ENCODE results near the gene RNF138.

RNF138 gene

GRCh38 chr18:32095900-32096229 is 4.2 kb downstream of the RNF138 start:
- Histone ChIP-seq H3K9me3 (ENCODE audit: control insufficient read depth, insufficient read depth, low read length) (no peaks in the 10 kb centered on the region), H3K79me2 (ENCODE audit: control insufficient read depth, low read length) (peaks cover 84% of the 10 kb centered on the region), H3K4me2 (ENCODE audit: low read length) (no peak overlapping the region), H3K27me3 (ENCODE audit: control insufficient read depth, low read length) (no peaks in the 10 kb centered on the region), H3K36me3 (ENCODE audit: control insufficient read depth, low read length) (peaks cover 62% of the 10 kb centered on the region), H4K20me1 (ENCODE audit: control insufficient read depth, insufficient read depth, low read depth, low read length) (peaks cover 34% of the 10 kb centered on the region), H3K4me1 (ENCODE audit: control insufficient read depth, low read length) (peaks cover 24% of the 10 kb centered on the region), H3K9me2 (replicated peaks; ENCODE audit: control insufficient read depth, low read length) (no peaks in the 10 kb centered on the region), H3K4me3 (ENCODE audit: low read length) (no peak overlapping the region), H3F3A (ENCODE audit: control insufficient read depth, insufficient read depth) (no peaks in the 10 kb centered on the region), H3K27ac (ENCODE audit: low read depth, low read length) (no peak overlapping the region)
- TF ChIP-seq CTCF (IDR thresholded peaks at IDR 0.05; ENCODE audit: low read depth, low read length, poor library complexity, severe bottlenecking) (no peak), EZH2phosphoT487 (IDR thresholded peaks at IDR 0.05; ENCODE audit: borderline replicate concordance, low read length) (no peak)

- H3K36me3 ChIP-seq (ENCODE audit: control insufficient read depth, low read length) = peaks cover 68% of the 10 kb centered on the region
- TF ChIP-seq CTCF (IDR thresholded peaks at IDR 0.05; ENCODE audit: low read depth, low read length, poor library complexity, severe bottlenecking) = no peak
- TF ChIP-seq EZH2phosphoT487 (IDR thresholded peaks at IDR 0.05; ENCODE audit: borderline replicate concordance, low read length) = no peak
- no peak overlapping the region for H3K4me3 ChIP-seq (ENCODE audit: low read length)
- H3K4me1 ChIP-seq (ENCODE audit: control insufficient read depth, low read length) = peaks cover 21% of the 10 kb centered on the region
- H4K20me1 ChIP-seq (ENCODE audit: control insufficient read depth, insufficient read depth, low read depth, low read length) = peaks cover 38% of the 10 kb centered on the region
- H3K79me2 ChIP-seq (ENCODE audit: control insufficient read depth, low read length) = peaks cover 95% of the 10 kb centered on the region
- no peaks in the 10 kb centered on the region for H3K27me3 ChIP-seq (ENCODE audit: control insufficient read depth, low read length)
- no peak overlapping the region for H3K27ac ChIP-seq (ENCODE audit: low read depth, low read length)
- no peaks in the 10 kb centered on the region for H3F3A ChIP-seq (ENCODE audit: control insufficient read depth, insufficient read depth)
- no peaks in the 10 kb centered on the region for H3K9me2 ChIP-seq (replicated peaks; ENCODE audit: control insufficient read depth, low read length)
- no peak overlapping the region for H3K4me2 ChIP-seq (ENCODE audit: low read length)
- no peaks in the 10 kb centered on the region for H3K9me3 ChIP-seq (ENCODE audit: control insufficient read depth, insufficient read depth, low read length)
Observed at GRCh38 chr18:32096946-32097345, 5.3 kb downstream of the RNF138 start.

GRCh38 chr18:32104516-32104915 is 12.8 kb downstream of the RNF138 start:
- Histone ChIP-seq H4K20me1 (ENCODE audit: control insufficient read depth, insufficient read depth, low read depth, low read length) (peaks cover 34% of the 10 kb centered on the region), H3F3A (ENCODE audit: control insufficient read depth, insufficient read depth) (peaks cover 8% of the 10 kb centered on the region; the same call in 1 of the 2 replicates), H3K79me2 (ENCODE audit: control insufficient read depth, low read length) (peaks cover 100% of the 10 kb centered on the region), H3K4me3 (ENCODE audit: low read length) (no peak overlapping the region), H3K4me1 (ENCODE audit: control insufficient read depth, low read length) (no peaks in the 10 kb centered on the region), H3K27me3 (ENCODE audit: control insufficient read depth, low read length) (no peaks in the 10 kb centered on the region), H3K36me3 (ENCODE audit: control insufficient read depth, low read length) (peaks cover 52% of the 10 kb centered on the region), H3K9me2 (replicated peaks; ENCODE audit: control insufficient read depth, low read length) (no peaks in the 10 kb centered on the region), H3K4me2 (ENCODE audit: low read length) (no peak overlapping the region), H3K27ac (ENCODE audit: low read depth, low read length) (no peak overlapping the region), H3K9me3 (ENCODE audit: control insufficient read depth, insufficient read depth, low read length) (no peaks in the 10 kb centered on the region)
- no peak for TF ChIP-seq EZH2phosphoT487 (IDR thresholded peaks at IDR 0.05; ENCODE audit: borderline replicate concordance, low read length)
- no peak for TF ChIP-seq CTCF (IDR thresholded peaks at IDR 0.05; ENCODE audit: low read depth, low read length, poor library complexity, severe bottlenecking)

- H3K27ac ChIP-seq (ENCODE audit: low read depth, low read length) = no peak overlapping the region
- H3F3A ChIP-seq (ENCODE audit: control insufficient read depth, insufficient read depth) = peaks cover 5% of the 10 kb centered on the region
- H3K4me2 ChIP-seq (ENCODE audit: low read length) = no peak overlapping the region
- TF ChIP-seq EZH2phosphoT487 (IDR thresholded peaks at IDR 0.05; ENCODE audit: borderline replicate concordance, low read length) (no peak), CTCF (IDR thresholded peaks at IDR 0.05; ENCODE audit: low read depth, low read length, poor library complexity, severe bottlenecking) (no peak)
- H3K9me3 ChIP-seq (ENCODE audit: control insufficient read depth, insufficient read depth, low read length) = no peaks in the 10 kb centered on the region
- H3K9me2 ChIP-seq (replicated peaks; ENCODE audit: control insufficient read depth, low read length) = no peaks in the 10 kb centered on the region
- H3K79me2 ChIP-seq (ENCODE audit: control insufficient read depth, low read length) = peaks cover 100% of the 10 kb centered on the region
- H3K27me3 ChIP-seq (ENCODE audit: control insufficient read depth, low read length) = no peaks in the 10 kb centered on the region
- H3K4me1 ChIP-seq (ENCODE audit: control insufficient read depth, low read length) = no peaks in the 10 kb centered on the region
- no peak overlapping the region for H3K4me3 ChIP-seq (ENCODE audit: low read length)
- H4K20me1 ChIP-seq (ENCODE audit: control insufficient read depth, insufficient read depth, low read depth, low read length) = peaks cover 27% of the 10 kb centered on the region
- H3K36me3 ChIP-seq (ENCODE audit: control insufficient read depth, low read length) = peaks cover 65% of the 10 kb centered on the region
Observed at GRCh38 chr18:32110005-32110404, 18.3 kb downstream of the RNF138 start.
